Spleen (tissue), 11 donors: ENCODE measurements around the gene ZMAT3. TPM values are rescaled to one million over a fixed set of nuclear protein-coding genes. Genes with fewer than 3 reads are reported as not detected.

ENCODE experiments used
- DNase-seq: peaks from one replicate; pipeline ENCODE4 v3.0.0-alpha.2; 2020
- H3K27ac ChIP-seq, 8 donors: fragments of 200-600 bp; sonication (generic) in 7 of 8; 1 replicate in 4 of 8; 2 replicates in 4 of 8; pipeline versions ENCODE4 v1.5.0 to v1.8.0; 2016 to 2021; ENCODE audit warnings: inconsistent platforms in 4 of 8, mild to moderate bottlenecking in 4 of 8, moderate library complexity in 1 of 8
- H3K27me3 ChIP-seq, 7 donors: fragments of 200-600 bp; sonication (generic) in 6 of 7; replicated peaks in 1 of 7; 1 replicate in 4 of 7; 2 replicates in 3 of 7; pipeline versions ENCODE4 v1.5.0 to v1.8.0; 2016 to 2021; ENCODE audit warnings: inconsistent platforms in 3 of 7, mild to moderate bottlenecking in 1 of 7
- H3K36me3 ChIP-seq, 6 donors: fragments of 200-600 bp; sonication (generic) in 5 of 6; 1 replicate in 4 of 6; 2 replicates in 2 of 6; pipeline versions ENCODE4 v1.5.0 to v1.8.0; 2016 to 2021; ENCODE audit warnings: inconsistent platforms in 2 of 6
- H3K4me1 ChIP-seq, 6 donors: fragments of 200-600 bp; sonication (generic) in 5 of 6; 1 replicate in 3 of 6; 2 replicates in 3 of 6; pipeline versions ENCODE4 v1.5.0 to v1.8.0; 2016 to 2021; ENCODE audit warnings: inconsistent platforms in 3 of 6
- H3K4me3 ChIP-seq, 8 donors: fragments of 200-600 bp; sonication (generic) in 7 of 8; 1 replicate in 4 of 8; 2 replicates in 4 of 8; pipeline versions ENCODE4 v1.5.0 to v1.8.0; 2016 to 2021; ENCODE audit warnings: inconsistent platforms in 4 of 8, mild to moderate bottlenecking in 4 of 8, moderate library complexity in 2 of 8
- H3K9me3 ChIP-seq, 8 donors: fragments of 200-600 bp; sonication (generic) in 7 of 8; 1 replicate in 4 of 8; 2 replicates in 4 of 8; pipeline versions ENCODE4 v1.5.0 to v1.8.0; 2016 to 2021; ENCODE audit warnings: inconsistent platforms in 4 of 8
- CTCF ChIP-seq, 11 experiments: fragments of 200-600 bp in 7 of 11; fragments of 450-650 bp in 4 of 11; sonication (generic) in 4 of 11; IDR thresholded peaks in 8 of 11; conservative IDR thresholded peaks in 3 of 11; 1 replicate in 7 of 11; 2 replicates in 4 of 11; pipeline versions ENCODE4 v1.4.0 to v1.8.0; 2016 to 2021; ENCODE audit warnings: antibody characterized with exemption in 11 of 11, inconsistent platforms in 4 of 11, mild to moderate bottlenecking in 1 of 11
- POLR2A ChIP-seq, 3 donors: fragments of 450-650 bp; IDR thresholded peaks; one replicate each; pipeline ENCODE4 v1.5.1; 2017; ENCODE audit warnings: antibody characterized with exemption in 3 of 3, mild to moderate bottlenecking in 1 of 3
- POLR2AphosphoS5 ChIP-seq, 3 donors: sonication (generic); formaldehyde crosslinking; IDR thresholded peaks; one replicate each; pipeline ENCODE4 v1.5.1; 2017; ENCODE audit warnings: antibody characterized with exemption in 3 of 3
- WGBS, 5 donors: extraction: QIAGEN DNeasy Blood & Tissue Kit in 3 of 5; methylation state at CpG; one replicate each; pipeline versions ENCODE4 v1.1.5 to v1.1.7; 2013 to 2018; 5-methylcytosine and 5-hydroxymethylcytosine counted together
- intact Hi-C: fragments of 100-400 bp; cut with DNase I; formaldehyde crosslinking; loops from one replicate; pipeline ENCODE4 v1.15.0; 2023; ENCODE audit warnings: low total_unique reads
- polyA plus RNA-seq, 3 donors: library from polyadenylated mRNA; stranded (reverse); fragments of 200-250 nt; gene quantifications; one replicate each; pipeline ENCODE4 v1.2.1, GENCODE V29; 2013
- total RNA-seq, 7 donors: library from RNA; depleted of rRNA in 3 of 7; stranded (reverse); fragments of >200 nt in 3 of 7; fragmentation: NEBNext Ultra II Directional in 4 of 7; extraction: Animal tissue kit (Norgen Biotek cat#: 25700) in 4 of 7; gene quantifications; one replicate each; pipeline versions ENCODE4 v1.1.0 to v1.2.1, GENCODE V29; 2016 to 2021
- donor health status: healthy with polysubstance abuse.
- donor health status: DM: no; HTN: no; CAD: no; lungs with moderate emphysema.
- donor health status: DM: no; HTN: no; CAD: no.
- donor health status: Bipolar disorder and iron deficiency.
- donor health status: healthy.
- donor health status: DM: no; HTN: no; CAD: no.
- donor health status: DM: yes; HTN: yes; CAD: no.

The ZMAT3 gene
- total and polyA plus RNA-seq, 10 donors, result 2.1 to 29.7 (median 17.1) TPM

- Histone ChIP-seq H3K4me3 (no peak overlapping the region), H3K27me3 (no peaks in the 10 kb centered on the region), H3K9me3 (peaks cover 5 to 77% (median 70%) of the 10 kb centered on the region in 8 donors), H3K36me3 (peaks cover 0 to 32% (median 0%) of the 10 kb centered on the region in 6 donors), H3K27ac (no peak overlapping the region), H3K4me1 (no peaks in the 10 kb centered on the region)
- no peak for DNase-seq
- 92 to 100% (median 96%) methylated on average over 1 of the region's 1 CpG for WGBS, 5 donors
- TF ChIP-seq POLR2A (IDR thresholded peaks at IDR 0.05) (no peak), CTCF (IDR thresholded peaks at IDR 0.05 in 8 of 11, conservative IDR thresholded peaks at IDR 0.05 in 3 of 11) (no peak), POLR2AphosphoS5 (IDR thresholded peaks at IDR 0.05) (no peak)
- intact Hi-C loops, result no loop called here
Measured at GRCh38 chr3:178987745-178988144, 83.9 kb downstream of the ZMAT3 start.

GRCh38 chr3:178986456-178986855 lies 85.2 kb downstream of the ZMAT3 start:
- 43 to 64% (median 56%) methylated on average over 2 of the region's 2 CpGs for WGBS, 5 donors
- TF ChIP-seq POLR2AphosphoS5 (IDR thresholded peaks at IDR 0.05) (no peak), POLR2A (IDR thresholded peaks at IDR 0.05) (no peak), CTCF (IDR thresholded peaks at IDR 0.05 in 8 of 11, conservative IDR thresholded peaks at IDR 0.05 in 3 of 11) (no peak)
- Histone ChIP-seq H3K36me3 (peaks cover 0 to 32% (median 0%) of the 10 kb centered on the region in 6 donors), H3K9me3 (peaks cover 5 to 81% (median 71%) of the 10 kb centered on the region in 8 donors), H3K4me1 (no peaks in the 10 kb centered on the region), H3K27me3 (no peaks in the 10 kb centered on the region), H3K27ac (no peak overlapping the region), H3K4me3 (no peak overlapping the region)
- no peak for DNase-seq
- intact Hi-C loops, result no loop called here

- intact Hi-C loops, result no loop called here
- no peak overlapping the region for H3K4me3 ChIP-seq
- no peaks in the 10 kb centered on the region for H3K27me3 ChIP-seq
- H3K9me3 ChIP-seq, result peaks cover 0 to 45% (median 33%) of the 10 kb centered on the region in 8 donors
- peaks cover 0 to 6% (median 0%) of the 10 kb centered on the region in 6 donors for H3K36me3 ChIP-seq
- no peak for TF ChIP-seq CTCF (IDR thresholded peaks at IDR 0.05 in 8 of 11, conservative IDR thresholded peaks at IDR 0.05 in 3 of 11)
- no peak for TF ChIP-seq POLR2AphosphoS5 (IDR thresholded peaks at IDR 0.05)
- TF ChIP-seq POLR2A (IDR thresholded peaks at IDR 0.05), result no peak
- DNase-seq, result no peak
- peak overlapping the region in 4 of 8 donors; percentile 12 to 55 (median 41) for H3K27ac ChIP-seq
- 44 to 74% (median 59%) methylated on average over 4 of the region's 4 CpGs for WGBS, 5 donors
- H3K4me1 ChIP-seq, result no peaks in the 10 kb centered on the region
Measured at GRCh38 chr3:178982137-178982536, 89.5 kb downstream of the ZMAT3 start.

- TF ChIP-seq CTCF (IDR thresholded peaks at IDR 0.05 in 8 of 11, conservative IDR thresholded peaks at IDR 0.05 in 3 of 11) (no peak), POLR2AphosphoS5 (IDR thresholded peaks at IDR 0.05) (no peak), POLR2A (IDR thresholded peaks at IDR 0.05) (no peak)
- no peaks in the 10 kb centered on the region for H3K27me3 ChIP-seq
- WGBS, 5 donors, result 81 to 92% (median 90%) methylated on average over 2 of the region's 2 CpGs
- intact Hi-C loops, result no loop called here
- H3K36me3 ChIP-seq, result no peaks in the 10 kb centered on the region
- no peak overlapping the region for H3K4me3 ChIP-seq
- H3K27ac ChIP-seq, result no peak overlapping the region
- H3K9me3 ChIP-seq, result peaks cover 2 to 20% (median 15%) of the 10 kb centered on the region in 8 donors
- no peak for DNase-seq
- no peaks in the 10 kb centered on the region for H3K4me1 ChIP-seq
Measured at GRCh38 chr3:178975320-178975719, 96.3 kb downstream of the ZMAT3 start.
